T-helper 1 cell treated with Interleukin-12 subunit alpha and Interleukin-12 subunit beta and Interleukin-4 antibody, amounts not matched to agents 30 μg/mL and 1 μg/mL, for 36 hours (primary cell): ENCODE results near the gene TECPR2.

Experiments
- H3K27ac Mint-ChIP-seq: one replicate; pipeline ENCODE4 v1.8.0; 2021; ENCODE audit warnings: mild to moderate bottlenecking, mixed read lengths
- H3K27me3 Mint-ChIP-seq: one replicate; pipeline ENCODE4 v1.8.0; 2021; ENCODE audit warnings: low read depth, mixed read lengths
- H3K36me3 Mint-ChIP-seq: one replicate; pipeline ENCODE4 v1.8.0; 2021; ENCODE audit warnings: low read depth, mixed read lengths
- H3K4me1 Mint-ChIP-seq: one replicate; pipeline ENCODE4 v1.8.0; 2021; ENCODE audit warnings: low read depth, mixed read lengths
- H3K4me3 Mint-ChIP-seq: one replicate; pipeline ENCODE4 v1.8.0; 2021; ENCODE audit warnings: mild to moderate bottlenecking, moderate library complexity, mixed read lengths
- H3K9me3 Mint-ChIP-seq: one replicate; pipeline ENCODE4 v1.8.0; 2021; ENCODE audit warnings: mixed read lengths

The TECPR2 gene

DNA sequence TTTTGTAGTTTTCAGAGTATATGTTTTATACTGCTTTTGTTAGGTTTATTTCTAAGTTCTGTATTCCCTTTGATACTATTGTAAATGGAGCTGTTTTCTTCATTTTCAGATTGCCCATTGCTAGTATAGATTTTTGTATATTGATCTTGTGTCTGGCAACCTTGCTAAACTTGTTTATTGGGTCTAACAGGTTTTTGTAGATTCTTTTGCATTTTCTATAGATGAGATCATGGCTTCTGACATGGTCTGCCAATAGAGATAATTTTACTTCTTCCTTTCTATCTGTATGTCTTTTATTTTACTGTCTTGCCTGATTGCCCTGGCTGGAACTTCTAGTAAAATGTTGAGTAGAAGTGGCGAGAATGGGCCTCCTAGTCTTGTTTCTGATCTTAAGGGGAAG, 106.5 kb downstream of the TECPR2 start:
- Mint-ChIP-seq H3K36me3 (peaks cover 22% of the 10 kb centered on the region), H3K4me3 (no peak overlapping the region), H3K9me3 (peaks cover 5% of the 10 kb centered on the region), H3K27me3 (no peaks in the 10 kb centered on the region), H3K4me1 (peaks cover 12% of the 10 kb centered on the region), H3K27ac (no peak overlapping the region)

- H3K4me1 Mint-ChIP-seq = peaks cover 10% of the 10 kb centered on the region
- H3K4me3 Mint-ChIP-seq = no peak overlapping the region
- H3K27me3 Mint-ChIP-seq = no peaks in the 10 kb centered on the region
- H3K9me3 Mint-ChIP-seq = peaks cover 5% of the 10 kb centered on the region
- peaks cover 13% of the 10 kb centered on the region for H3K36me3 Mint-ChIP-seq
- no peak overlapping the region for H3K27ac Mint-ChIP-seq
Observed at GRCh38 chr14:102471921-102472790, 109.4 kb downstream of the TECPR2 start.

DNA sequence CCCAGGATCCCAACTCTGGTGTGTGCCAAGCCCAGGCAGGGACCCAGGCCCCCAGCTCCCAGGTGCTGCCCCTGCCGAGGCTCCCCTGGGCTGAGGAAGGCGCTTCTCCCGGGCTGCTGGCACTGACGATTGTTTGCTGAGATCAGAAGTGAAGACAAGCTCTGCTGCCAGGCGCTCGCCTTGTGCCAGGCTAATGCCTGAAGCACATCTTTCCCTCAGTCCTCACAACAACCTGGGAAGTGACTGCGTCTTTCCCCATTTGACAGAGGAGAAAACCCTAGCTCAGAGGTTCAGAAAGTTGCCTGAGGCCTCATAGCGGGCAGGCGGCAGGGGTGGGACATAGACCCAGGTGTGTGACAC, 110.0 kb downstream of the TECPR2 start:
- Mint-ChIP-seq H3K4me3 (no peak overlapping the region), H3K36me3 (peaks cover 13% of the 10 kb centered on the region)

DNA sequence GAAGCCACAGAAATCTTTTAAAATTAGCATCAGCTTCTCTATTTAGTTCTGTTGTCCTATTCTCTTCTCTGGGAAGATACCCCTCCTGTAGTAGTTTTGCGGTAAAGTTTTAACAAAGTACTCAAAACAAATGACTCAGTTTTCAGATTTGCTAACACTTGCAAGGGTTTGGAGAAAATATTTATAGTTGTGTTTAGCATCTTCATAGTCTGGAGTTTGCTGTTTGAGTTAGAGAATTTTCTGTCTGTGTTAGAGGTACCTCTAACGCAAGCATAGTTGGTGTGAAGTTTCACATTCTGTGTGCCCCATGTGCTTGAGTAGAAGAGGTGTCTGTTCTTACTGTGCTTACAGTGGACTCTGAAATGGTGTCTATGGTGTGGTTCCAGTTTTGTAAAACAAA, 110.8 kb downstream of the TECPR2 start:
- H3K9me3 Mint-ChIP-seq = peaks cover 5% of the 10 kb centered on the region
- no peak overlapping the region for H3K4me3 Mint-ChIP-seq
- H3K27me3 Mint-ChIP-seq = no peaks in the 10 kb centered on the region
- peaks cover 10% of the 10 kb centered on the region for H3K4me1 Mint-ChIP-seq
- peaks cover 10% of the 10 kb centered on the region for H3K36me3 Mint-ChIP-seq
- H3K27ac Mint-ChIP-seq = no peak overlapping the region

More for the DNA sequence above, 110.0 kb downstream of the TECPR2 start:
- H3K27me3 Mint-ChIP-seq = no peaks in the 10 kb centered on the region
- H3K27ac Mint-ChIP-seq = no peak overlapping the region
- H3K9me3 Mint-ChIP-seq = peaks cover 5% of the 10 kb centered on the region
- peaks cover 10% of the 10 kb centered on the region for H3K4me1 Mint-ChIP-seq

DNA sequence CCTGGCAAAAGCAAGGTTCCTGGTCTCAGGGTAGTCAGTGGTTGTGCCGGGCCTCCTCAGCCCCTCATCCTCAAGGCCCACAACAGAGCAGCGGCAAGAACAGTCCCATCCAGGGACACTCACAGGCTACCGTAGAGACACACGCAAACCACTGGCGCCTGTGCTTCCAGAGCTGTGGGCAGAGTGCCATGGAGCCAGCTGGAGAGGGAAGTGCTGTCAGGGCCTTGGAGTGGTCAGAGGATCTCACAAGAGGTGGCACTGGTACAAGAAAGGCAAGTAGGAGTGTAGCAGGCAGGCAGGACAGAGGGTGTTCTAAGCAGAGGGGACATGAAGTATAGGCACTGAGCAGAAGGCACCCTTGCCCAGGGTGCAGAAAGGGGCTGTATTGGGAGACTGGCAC, 112.2 kb downstream of the TECPR2 start:
- no peak overlapping the region for H3K27ac Mint-ChIP-seq
- H3K36me3 Mint-ChIP-seq = peaks cover 3% of the 10 kb centered on the region
- H3K4me1 Mint-ChIP-seq = peaks cover 17% of the 10 kb centered on the region
- H3K9me3 Mint-ChIP-seq = no peaks in the 10 kb centered on the region
- H3K4me3 Mint-ChIP-seq = no peak overlapping the region
- no peaks in the 10 kb centered on the region for H3K27me3 Mint-ChIP-seq

- Mint-ChIP-seq H3K4me1 (peaks cover 8% of the 10 kb centered on the region), H3K27me3 (no peaks in the 10 kb centered on the region), H3K9me3 (no peaks in the 10 kb centered on the region), H3K27ac (no peak overlapping the region), H3K4me3 (no peak overlapping the region), H3K36me3 (no peaks in the 10 kb centered on the region)
Observed at GRCh38 chr14:102479107-102479506, 116.4 kb downstream of the TECPR2 start.

GRCh38 chr14:102479777-102480176, 117.0 kb downstream of the TECPR2 start:
- peaks cover 8% of the 10 kb centered on the region for H3K4me1 Mint-ChIP-seq
- no peaks in the 10 kb centered on the region for H3K27me3 Mint-ChIP-seq
- H3K27ac Mint-ChIP-seq = no peak overlapping the region
- no peaks in the 10 kb centered on the region for H3K9me3 Mint-ChIP-seq
- H3K4me3 Mint-ChIP-seq = no peak overlapping the region
- no peaks in the 10 kb centered on the region for H3K36me3 Mint-ChIP-seq

DNA sequence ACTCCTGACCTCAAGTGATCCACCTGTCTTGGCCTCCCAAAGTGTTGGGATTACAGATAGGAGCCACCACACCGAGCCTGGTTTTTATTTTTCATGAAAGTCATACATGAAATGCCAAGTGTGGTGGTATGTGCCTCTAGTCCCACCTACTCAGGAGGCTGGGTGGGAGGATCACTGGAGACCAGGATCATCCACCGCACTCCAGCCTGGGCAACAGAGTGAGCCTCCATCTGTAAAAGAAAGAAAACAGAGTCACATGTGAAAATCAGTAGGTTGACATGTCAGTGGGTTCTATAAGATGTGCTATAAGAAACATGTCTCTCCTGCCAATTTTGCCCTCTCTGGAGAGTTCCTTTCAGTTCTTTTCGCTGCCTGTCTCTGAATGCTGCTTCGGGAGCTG, 118.6 kb downstream of the TECPR2 start:
- Mint-ChIP-seq H3K27ac (no peak overlapping the region), H3K27me3 (no peaks in the 10 kb centered on the region), H3K9me3 (no peaks in the 10 kb centered on the region), H3K4me3 (no peak overlapping the region), H3K4me1 (peaks cover 8% of the 10 kb centered on the region), H3K36me3 (no peaks in the 10 kb centered on the region)

DNA sequence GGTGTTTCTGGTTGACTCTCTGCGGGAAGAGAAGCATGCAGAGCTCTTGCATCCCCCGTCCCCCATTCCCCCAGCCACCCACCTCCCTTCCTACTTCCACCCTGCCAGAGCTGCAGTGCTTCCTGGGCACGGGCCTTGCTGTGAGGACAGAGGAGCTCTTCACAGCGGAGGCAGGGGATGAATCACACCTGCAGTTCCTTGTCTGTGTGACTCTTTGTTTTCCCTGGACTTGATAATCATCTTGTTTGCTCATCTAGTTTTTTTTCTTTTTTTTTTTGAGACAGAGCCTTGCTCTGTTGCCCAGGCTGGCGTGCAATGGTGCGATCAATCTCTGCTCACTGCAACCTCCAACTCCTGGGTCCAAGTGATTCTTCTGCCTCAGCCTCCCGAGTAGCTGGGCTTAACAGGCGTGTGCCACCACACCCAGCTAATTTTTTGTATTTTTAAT, 119.1 kb downstream of the TECPR2 start:
- no peaks in the 10 kb centered on the region for H3K36me3 Mint-ChIP-seq
- H3K27me3 Mint-ChIP-seq = no peaks in the 10 kb centered on the region
- H3K27ac Mint-ChIP-seq = no peak overlapping the region
- peaks cover 8% of the 10 kb centered on the region for H3K4me1 Mint-ChIP-seq
- no peaks in the 10 kb centered on the region for H3K9me3 Mint-ChIP-seq
- no peak overlapping the region for H3K4me3 Mint-ChIP-seq

GRCh38 chr14:102484316-102484715, 121.6 kb downstream of the TECPR2 start:
- no peaks in the 10 kb centered on the region for H3K9me3 Mint-ChIP-seq
- no peak overlapping the region for H3K4me3 Mint-ChIP-seq
- no peaks in the 10 kb centered on the region for H3K36me3 Mint-ChIP-seq
- H3K27ac Mint-ChIP-seq = no peak overlapping the region
- no peaks in the 10 kb centered on the region for H3K27me3 Mint-ChIP-seq
- peaks cover 6% of the 10 kb centered on the region for H3K4me1 Mint-ChIP-seq

DNA sequence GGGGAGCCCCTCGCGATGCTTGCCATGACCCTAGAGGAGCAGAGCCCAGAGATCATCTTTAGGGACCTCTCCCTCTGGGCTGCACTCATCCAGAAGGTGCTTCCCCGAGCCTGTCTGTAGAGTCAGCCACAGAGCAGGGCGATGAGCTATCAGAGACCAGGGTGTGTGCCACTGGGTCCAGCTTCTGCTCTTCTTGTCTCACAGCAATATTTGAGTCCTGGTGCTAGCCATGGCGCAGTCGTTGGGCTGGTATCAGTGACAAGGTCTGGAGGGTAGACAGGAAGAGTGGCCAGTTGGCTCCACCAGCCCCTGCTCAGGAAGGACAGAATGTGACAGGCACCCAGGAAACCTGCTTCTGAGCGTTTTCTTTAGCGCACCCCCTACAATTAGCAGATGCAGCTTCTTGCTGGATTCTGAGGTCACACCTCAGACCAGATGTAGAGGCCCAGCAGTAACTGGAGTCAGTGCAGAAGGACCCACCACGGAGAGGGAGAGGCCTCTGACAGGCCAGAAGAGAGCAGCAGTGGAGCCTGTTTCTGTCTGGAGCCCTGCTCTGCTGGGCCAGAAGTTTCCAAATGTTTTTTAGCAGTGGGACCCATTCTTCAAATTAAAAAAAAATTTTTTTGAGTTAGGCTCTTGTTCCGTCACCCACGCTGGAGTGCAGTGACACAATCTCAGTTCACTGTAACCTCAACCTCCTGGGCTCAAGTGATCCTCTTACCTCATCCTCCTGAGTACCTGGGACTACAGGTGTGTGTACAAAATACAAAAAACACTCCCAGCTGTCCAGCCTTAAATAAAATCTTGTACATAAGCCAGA, 123.2 kb downstream of the TECPR2 start:
- H3K4me3 Mint-ChIP-seq = no peak overlapping the region
- no peaks in the 10 kb centered on the region for H3K27me3 Mint-ChIP-seq
- H3K36me3 Mint-ChIP-seq = no peaks in the 10 kb centered on the region
- no peaks in the 10 kb centered on the region for H3K4me1 Mint-ChIP-seq
- H3K27ac Mint-ChIP-seq = no peak overlapping the region
- no peaks in the 10 kb centered on the region for H3K9me3 Mint-ChIP-seq

- H3K27ac Mint-ChIP-seq = no peak overlapping the region
- no peaks in the 10 kb centered on the region for H3K4me1 Mint-ChIP-seq
- no peaks in the 10 kb centered on the region for H3K27me3 Mint-ChIP-seq
- no peak overlapping the region for H3K4me3 Mint-ChIP-seq
- H3K36me3 Mint-ChIP-seq = no peaks in the 10 kb centered on the region
- no peaks in the 10 kb centered on the region for H3K9me3 Mint-ChIP-seq
Observed at GRCh38 chr14:102486513-102487203, 123.9 kb downstream of the TECPR2 start.

DNA sequence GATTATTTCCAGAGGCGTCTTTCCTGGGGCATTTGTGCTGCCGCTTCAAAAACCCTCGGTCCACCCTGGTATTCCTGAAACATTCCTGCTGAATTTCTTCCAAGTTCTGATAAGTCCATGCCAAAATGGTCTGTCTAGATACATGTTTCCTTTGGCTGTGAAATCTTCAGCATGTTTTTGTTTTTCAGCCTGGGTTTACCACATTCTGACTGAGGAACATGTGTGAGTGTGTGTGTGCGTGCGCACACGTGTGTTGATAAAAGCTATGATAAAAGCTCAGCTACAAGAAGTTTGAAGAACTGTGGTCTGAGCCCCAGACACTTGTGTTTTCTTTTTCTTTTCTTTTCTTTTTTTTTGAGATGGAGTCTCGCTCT, 124.5 kb downstream of the TECPR2 start:
- Mint-ChIP-seq H3K36me3 (no peaks in the 10 kb centered on the region), H3K4me3 (no peak overlapping the region), H3K27ac (no peak overlapping the region), H3K9me3 (no peaks in the 10 kb centered on the region), H3K4me1 (no peaks in the 10 kb centered on the region), H3K27me3 (no peaks in the 10 kb centered on the region)

DNA sequence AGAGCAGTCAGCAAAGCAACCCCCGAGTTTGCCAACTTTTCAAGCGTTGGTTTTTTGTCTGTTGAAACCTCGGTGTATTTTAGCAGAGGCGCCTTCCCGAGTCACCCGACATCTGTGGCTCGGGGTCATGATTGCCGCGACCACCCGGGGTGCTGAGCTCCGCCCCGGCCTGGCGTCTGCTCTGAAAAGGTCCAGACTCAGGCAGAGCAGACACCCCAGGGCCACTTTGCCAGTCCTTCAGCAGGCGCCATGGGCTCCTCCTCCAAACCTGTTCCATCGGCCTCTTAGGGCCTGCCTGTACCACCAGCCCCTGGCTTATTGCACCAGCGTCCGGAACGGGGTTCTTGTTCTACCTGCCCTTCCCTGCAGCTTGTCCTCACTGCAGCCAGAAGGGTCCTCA, 127.7 kb downstream of the TECPR2 start:
- no peak overlapping the region for H3K4me3 Mint-ChIP-seq
- H3K4me1 Mint-ChIP-seq = no peaks in the 10 kb centered on the region
- H3K36me3 Mint-ChIP-seq = no peaks in the 10 kb centered on the region
- H3K9me3 Mint-ChIP-seq = no peaks in the 10 kb centered on the region
- no peak overlapping the region for H3K27ac Mint-ChIP-seq
- H3K27me3 Mint-ChIP-seq = no peaks in the 10 kb centered on the region
